ENCODE results near the gene C1QL3.

C1QL3 gene

GRCh38 chr10:16521311-16522016 is at the start of gene C1QL3:
Gene C1QL3, minus strand, starts transcription at chr10:16521879. Its CDS starts 814 bp downstream, at chr10:16521065.
- DNase-seq = peak; percentile 87

DNA sequence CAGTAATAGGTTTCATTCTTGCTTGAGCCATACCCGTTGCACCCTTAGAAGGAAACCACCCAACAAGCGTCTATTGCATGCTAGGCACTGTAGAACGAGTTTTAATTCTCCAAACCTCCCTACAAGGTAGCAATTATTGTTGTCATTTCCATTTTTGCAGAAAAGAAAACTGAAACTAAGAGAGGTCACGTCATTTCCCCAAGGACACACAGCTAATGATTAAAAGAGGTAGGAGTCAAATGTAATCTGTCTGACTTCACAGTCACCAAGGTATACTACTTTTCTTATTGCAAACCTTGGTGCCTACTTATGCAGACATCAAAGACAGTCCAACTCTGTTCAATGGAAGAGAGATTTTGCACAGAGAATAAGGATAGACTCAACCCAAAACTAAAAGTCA is 49.1 kb upstream of the C1QL3 start:
- DNase-seq = no peak

- no peak for DNase-seq
Observed at GRCh38 chr10:16566202-16566805, 44.6 kb upstream of the C1QL3 start.

- DNase-seq = no peak
Observed at GRCh38 chr10:16565604-16566003, 43.9 kb upstream of the C1QL3 start.

DNA sequence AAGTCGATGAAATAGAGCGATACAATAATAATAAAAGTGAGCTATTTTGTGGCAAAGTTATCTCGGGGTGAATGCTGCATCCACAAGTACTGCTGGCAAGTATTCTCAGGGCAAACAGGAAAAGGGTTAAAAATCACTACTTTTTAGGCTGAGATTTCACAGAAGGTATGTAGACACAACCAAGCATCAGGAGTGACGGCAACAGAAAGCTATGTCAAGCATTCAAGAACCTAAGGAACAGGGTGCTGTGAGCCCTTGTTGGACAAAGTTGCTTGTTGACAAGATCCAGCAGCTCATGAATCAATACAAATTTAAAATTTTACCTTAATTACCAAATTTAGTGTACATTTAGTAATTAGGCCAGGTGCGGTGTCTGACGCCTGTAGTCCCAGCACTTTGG is 41.2 kb upstream of the C1QL3 start:
- DNase-seq = no peak

DNA sequence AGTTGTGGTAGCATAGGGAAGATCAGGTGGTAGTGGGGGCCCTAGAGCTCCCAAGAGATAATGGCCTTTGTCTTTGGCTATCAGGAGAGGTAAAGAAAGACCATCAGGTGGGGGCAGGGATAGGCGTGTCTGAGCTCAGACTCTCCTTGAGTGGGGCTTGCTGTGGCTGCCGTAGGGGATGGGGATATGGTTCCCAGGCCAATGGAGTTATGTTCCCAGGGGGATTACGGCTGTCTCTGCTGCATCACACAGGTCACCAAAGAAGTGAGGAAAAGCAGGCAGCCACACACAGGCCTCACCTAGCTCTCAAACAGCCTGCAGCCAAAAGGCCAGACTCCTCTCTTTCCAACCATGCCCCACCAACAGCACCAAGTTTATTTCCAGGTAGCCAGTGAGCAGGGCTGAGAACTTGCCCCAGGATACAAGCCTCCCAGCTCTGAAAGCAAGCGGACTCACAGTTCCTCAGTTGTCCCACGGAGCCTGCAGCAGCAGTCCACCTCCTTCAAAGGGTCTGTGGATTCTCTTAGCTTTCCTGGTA is 37.6 kb upstream of the C1QL3 start:
- DNase-seq = no peak

GRCh38 chr10:16547973-16548372 is 26.3 kb upstream of the C1QL3 start:
- DNase-seq = no peak

GRCh38 chr10:16545116-16545736 is 23.5 kb upstream of the C1QL3 start:
- DNase-seq = peak; percentile 65

DNA sequence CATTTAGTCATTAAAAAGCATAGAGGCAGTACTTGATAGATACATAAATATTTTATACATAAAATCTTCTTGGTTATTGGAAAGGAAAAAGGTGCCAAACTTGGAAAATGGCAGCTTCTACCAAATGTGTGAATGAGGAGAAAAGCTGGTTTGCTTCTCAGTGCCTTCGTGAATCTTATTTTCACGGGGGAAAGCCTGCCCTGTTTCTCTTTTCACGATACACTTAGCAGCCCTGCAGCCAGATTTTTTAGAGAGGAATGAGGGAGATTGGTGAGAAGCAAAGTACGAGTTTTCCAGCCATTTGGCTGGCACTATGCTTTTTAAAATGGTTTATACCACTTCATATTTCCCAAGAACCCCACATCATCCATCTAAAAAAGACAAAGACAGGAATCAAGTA is 22.9 kb upstream of the C1QL3 start:
- DNase-seq = no peak

- DNase-seq = no peak
Observed at GRCh38 chr10:16544099-16544498, 22.4 kb upstream of the C1QL3 start.

GRCh38 chr10:16536155-16536554 is 14.5 kb upstream of the C1QL3 start:
- no peak for DNase-seq

- DNase-seq = no peak
Observed at GRCh38 chr10:16529853-16530252, 8.2 kb upstream of the C1QL3 start.

DNA sequence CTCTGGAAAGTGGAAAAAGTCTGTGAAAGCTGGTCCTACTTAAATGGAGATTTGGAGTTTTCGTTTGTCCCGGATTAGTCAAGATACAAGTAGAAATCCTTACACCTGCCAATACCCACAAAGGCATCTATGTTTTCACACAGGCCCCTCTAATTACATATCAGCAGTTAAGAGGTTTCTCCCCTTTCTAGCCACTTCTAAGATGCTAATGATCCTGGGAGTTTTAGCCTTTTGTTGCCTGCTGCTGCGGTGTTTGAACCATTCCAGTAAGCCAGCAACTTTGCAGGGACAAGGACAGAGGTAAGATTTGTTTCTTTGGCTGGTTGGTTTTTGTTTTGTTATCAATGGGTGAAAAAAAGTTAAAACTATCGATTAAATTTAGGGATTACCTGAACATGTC is 5.8 kb upstream of the C1QL3 start:
- DNase-seq = no peak

GRCh38 chr10:16520900-16521299 is 779 bp downstream of the C1QL3 start:
- peak; percentile 89 for DNase-seq

DNA sequence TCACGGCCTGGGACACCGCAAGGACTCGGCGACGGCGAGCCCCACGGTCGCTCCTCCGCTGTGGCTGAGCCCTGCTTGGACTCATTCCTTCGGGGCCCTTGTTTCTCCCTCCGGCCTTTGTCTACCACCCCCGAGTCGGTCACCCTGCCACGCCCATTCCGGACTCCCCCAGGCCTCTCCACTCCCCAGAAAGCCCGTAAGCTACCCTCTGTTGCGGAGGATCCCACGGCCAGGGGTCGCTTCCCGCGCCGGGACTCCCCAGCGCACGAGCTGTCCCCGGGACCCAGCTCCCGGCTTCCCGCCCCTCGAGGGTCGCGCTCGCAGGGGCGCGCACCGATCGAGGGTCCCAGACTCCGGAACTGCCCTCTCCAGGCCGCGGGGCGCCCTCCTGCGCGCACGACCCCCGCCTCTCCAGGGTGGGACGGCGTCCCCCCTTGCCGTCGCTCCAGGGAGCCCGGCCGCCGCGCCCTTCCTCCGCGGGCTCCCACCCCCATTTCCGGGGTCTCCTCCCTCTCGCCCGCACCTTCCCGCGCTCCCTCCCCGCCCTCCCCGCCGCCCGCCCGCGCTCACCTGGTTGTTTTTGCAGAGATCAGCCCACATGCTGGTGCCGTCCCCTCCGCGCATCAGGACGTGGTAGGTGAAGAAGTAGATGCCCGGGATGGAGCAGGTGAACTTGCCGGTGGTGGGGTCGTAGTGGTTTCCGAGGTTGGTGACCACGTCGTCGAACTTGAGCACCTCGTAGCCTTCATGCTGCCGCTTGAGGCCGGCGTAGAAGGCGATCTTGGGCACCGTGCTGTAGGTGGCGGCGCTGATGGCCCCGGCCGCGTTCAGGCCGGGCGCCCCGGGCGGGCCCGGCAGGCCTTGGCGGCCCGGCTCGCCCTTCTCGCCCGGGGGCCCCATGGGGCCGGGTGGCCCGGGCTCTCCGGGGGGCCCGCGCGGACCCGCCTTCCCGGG is 1.5 kb downstream of the C1QL3 start:
- peak; percentile 90 for DNase-seq

DNA sequence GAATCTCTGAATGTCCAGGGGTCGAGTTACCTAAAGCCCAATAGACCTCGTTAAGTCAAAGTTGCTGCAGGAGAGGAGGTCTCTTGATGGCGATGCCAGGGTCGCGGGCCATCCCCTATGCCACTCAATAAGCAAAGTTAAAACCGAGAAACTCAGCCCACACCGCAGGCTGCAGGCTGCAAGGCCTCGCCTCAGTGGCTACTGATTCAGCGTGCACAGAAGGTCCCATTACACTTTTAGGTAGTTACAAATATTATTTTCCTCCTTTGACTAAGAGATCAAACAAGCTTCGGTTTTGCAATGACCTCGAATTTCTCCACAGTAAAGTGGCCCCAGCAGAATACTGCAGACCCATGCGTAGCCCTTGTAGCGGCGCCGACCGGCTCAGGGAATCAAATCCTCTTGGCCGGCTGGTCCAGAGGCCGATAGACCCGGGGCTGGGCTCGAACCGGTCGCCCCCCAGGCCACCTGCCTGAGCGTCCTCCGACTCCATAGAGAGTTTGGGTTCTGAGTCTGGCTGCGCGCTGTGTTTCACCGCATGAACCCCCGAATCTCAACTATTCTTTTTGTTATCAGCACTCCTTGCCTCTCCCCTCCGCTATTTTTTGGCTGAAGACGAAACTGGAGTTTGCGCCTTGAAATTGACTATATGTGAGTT is 2.3 kb downstream of the C1QL3 start:
- peak; percentile 72 for DNase-seq

DNA sequence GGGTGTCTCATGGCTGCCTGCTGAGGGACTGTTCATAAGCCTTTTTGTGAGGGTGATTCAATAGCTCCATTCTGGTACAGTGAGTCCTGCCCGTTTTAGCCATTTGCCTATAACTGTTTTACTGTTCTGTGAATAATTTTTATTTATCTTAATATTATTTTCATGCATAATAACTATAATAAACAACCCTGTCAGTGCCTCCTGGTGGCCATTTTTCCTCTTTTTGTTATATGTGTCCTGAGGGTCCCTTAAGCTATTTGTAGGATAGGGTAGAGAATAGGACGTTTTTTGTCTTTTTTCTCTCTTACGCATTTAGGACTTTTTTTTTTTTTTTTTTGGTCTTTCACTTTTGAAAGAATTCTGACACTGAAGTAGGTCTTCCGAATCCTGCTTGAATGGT is 2.9 kb downstream of the C1QL3 start:
- DNase-seq = peak; percentile 78

DNA sequence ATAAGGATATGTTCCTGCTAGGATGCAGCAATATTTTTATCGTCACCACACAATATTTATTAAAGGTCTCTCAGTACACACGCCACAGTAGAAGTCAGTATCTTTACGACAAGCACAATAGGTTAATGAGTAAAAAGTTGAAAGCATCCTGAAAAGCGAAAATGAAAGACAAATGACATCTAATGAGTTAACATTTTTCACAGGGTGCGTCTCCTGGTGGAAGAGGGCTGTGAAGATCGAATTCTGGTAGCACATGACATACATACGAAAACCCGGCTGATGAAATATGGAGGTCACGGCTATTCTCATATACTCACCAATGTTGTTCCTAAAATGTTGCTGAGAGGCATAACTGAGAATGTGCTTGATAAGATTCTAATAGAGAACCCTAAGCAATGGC is 10.8 kb downstream of the C1QL3 start:
- DNase-seq = no peak

GRCh38 chr10:16509996-16510395 is 11.7 kb downstream of the C1QL3 start:
- DNase-seq = no peak

- DNase-seq = no peak
Observed at GRCh38 chr10:16505161-16505560, 16.5 kb downstream of the C1QL3 start.

DNA sequence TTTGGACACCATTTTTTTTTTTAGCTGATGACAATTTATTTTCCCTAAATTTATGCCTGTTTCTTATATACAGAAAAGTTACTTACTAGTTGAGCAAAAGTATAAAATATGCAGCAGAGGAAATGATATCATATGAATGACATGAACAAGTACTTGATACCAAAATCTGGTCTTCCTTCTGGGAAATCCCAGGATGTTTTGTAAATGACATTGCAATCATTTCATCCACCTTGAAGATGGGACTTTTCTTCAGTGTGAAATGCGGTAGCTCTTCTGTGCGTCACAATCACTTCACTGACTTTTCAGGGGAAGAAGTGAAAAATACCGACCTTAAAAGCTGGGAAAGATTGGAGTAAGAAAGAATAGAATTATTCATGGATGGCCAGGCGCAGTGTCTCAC is 23.8 kb downstream of the C1QL3 start:
- DNase-seq = no peak

GRCh38 chr10:16493884-16494536 is 27.7 kb downstream of the C1QL3 start:
- peak; percentile 24 for DNase-seq

Measured in NCI-H146 (cell line).